IMR-90 (cell line): ENCODE data around the gene KLF12. TPM values are rescaled to one million over a fixed set of nuclear protein-coding genes. Genes with fewer than 3 reads are reported as not detected.

Source experiments
- ATAC-seq: fragments of 200-7000 bp; cut with Tn5 transposase; 2 replicates; pipeline ENCODE4 v1.9.1; 2020; ENCODE audit warnings: low read depth, mild to moderate bottlenecking, moderate library complexity
- BruUV-seq: library from RNA; stranded (reverse); fragments of 400-500 nt; replicated peaks from 2 replicates; lab custom pipeline; 2021; lab: Mats Ljungman, UMichigan
- CTCF ChIA-PET: fragments of 300-600 bp; formaldehyde crosslinking; extraction: SDS; loops from one replicate; lab custom pipeline; 2021; ENCODE audit warnings: antibody characterized with exemption; lab: Yijun Ruan, JAX
- POLR2A ChIA-PET: fragments of 300-600 bp; sonication (Branson Sonifier 250); formaldehyde crosslinking; loops from one replicate; lab custom pipeline; 2022; ENCODE audit warnings: antibody characterized with exemption; ENCODE audit not compliant: unreplicated experiment; lab: Charles Lee
- DNase-seq: peaks from one replicate; pipeline ENCODE4 v3.0.0; 2013
- H2AFZ ChIP-seq: replicated peaks from 2 replicates; pipeline ENCODE3; 2013; ENCODE audit warnings: low read length, mild to moderate bottlenecking; ENCODE audit not compliant: poor library complexity
- H2AK5ac ChIP-seq: 2 replicates; pipeline ENCODE4 v1.6.1; 2013; ENCODE audit warnings: low read depth, low read length, inconsistent platforms
- H2AK9ac ChIP-seq: replicated peaks from 2 replicates; pipeline ENCODE3; 2013; ENCODE audit warnings: mild to moderate bottlenecking, low read depth, low read length, moderate library complexity; ENCODE audit not compliant: poor library complexity
- H2BK120ac ChIP-seq: 2 replicates; pipeline ENCODE4 v1.6.1; 2013; ENCODE audit warnings: low read depth, low read length, inconsistent platforms
- H2BK15ac ChIP-seq: 3 replicates; pipeline ENCODE4 v1.6.1; 2013; ENCODE audit warnings: low read depth, low read length, inconsistent platforms
- H2BK20ac ChIP-seq: 2 replicates; pipeline ENCODE4 v1.6.1; 2013; ENCODE audit warnings: low read depth, mild to moderate bottlenecking, inconsistent platforms, low read length, moderate library complexity
- H2BK5ac ChIP-seq: 2 replicates; pipeline ENCODE4 v1.6.1; 2013; ENCODE audit warnings: mild to moderate bottlenecking, low read depth, low read length, inconsistent platforms; ENCODE audit not compliant: poor library complexity, severe bottlenecking
- H3K14ac ChIP-seq: replicated peaks from 2 replicates; pipeline ENCODE4 v1.6.1; 2013; ENCODE audit warnings: low read depth, low read length, inconsistent platforms
- H3K18ac ChIP-seq: 2 replicates; pipeline ENCODE4 v1.6.1; 2013; ENCODE audit warnings: low read depth, low read length, control low read depth
- H3K23ac ChIP-seq: 2 replicates; pipeline ENCODE4 v1.6.1; 2013; ENCODE audit warnings: low read depth, low read length, inconsistent platforms
- H3K27ac ChIP-seq: 2 replicates; pipeline ENCODE4 v1.5.1; 2013; ENCODE audit warnings: mild to moderate bottlenecking, control low read depth, low read length; ENCODE audit not compliant: insufficient read depth
- H3K27me3 ChIP-seq: 2 replicates; pipeline ENCODE4 v1.6.1; 2013; ENCODE audit warnings: low read length; ENCODE audit not compliant: control insufficient read depth, insufficient read depth
- H3K36me3 ChIP-seq: 2 replicates; pipeline ENCODE4 v1.6.1; 2013; ENCODE audit warnings: low read length, mixed read lengths; ENCODE audit not compliant: control insufficient read depth, insufficient read depth
- H3K4ac ChIP-seq: 2 replicates; pipeline ENCODE4 v1.6.1; 2013; ENCODE audit warnings: low read depth, low read length, inconsistent platforms
- H3K4me1 ChIP-seq: 2 replicates; pipeline ENCODE4 v1.6.1; 2013; ENCODE audit warnings: low read length, mixed read lengths; ENCODE audit not compliant: control insufficient read depth, insufficient read depth
- H3K4me2 ChIP-seq: 2 replicates; pipeline ENCODE4 v1.6.1; 2013; ENCODE audit warnings: low read depth, mild to moderate bottlenecking, control low read depth, low read length, moderate library complexity
- H3K4me3 ChIP-seq: 2 replicates; pipeline ENCODE4 v1.5.1; 2013; ENCODE audit warnings: low read depth, mild to moderate bottlenecking, control low read depth, low read length, moderate library complexity; ENCODE audit not compliant: insufficient read depth
- H3K56ac ChIP-seq: 2 replicates; pipeline ENCODE4 v1.6.1; 2013; ENCODE audit warnings: low read length, inconsistent platforms; ENCODE audit not compliant: insufficient read depth; ENCODE audit errors: extremely low read depth
- H3K79me1 ChIP-seq, 2 experiments: 2 replicates each; pipeline ENCODE4 v1.6.1; 2013; ENCODE audit warnings: low read length in 2 of 2, inconsistent platforms in 1 of 2, low read depth in 1 of 2
- H3K9ac ChIP-seq: 2 replicates; pipeline ENCODE4 v1.6.1; 2013; ENCODE audit warnings: low read depth, low read length, control low read depth
- H3K9me1 ChIP-seq: 2 replicates; pipeline ENCODE4 v1.6.1; 2013; ENCODE audit warnings: low read length, inconsistent platforms; ENCODE audit not compliant: insufficient read depth
- H3K9me3 ChIP-seq: 2 replicates; pipeline ENCODE4 v1.6.1; 2013; ENCODE audit warnings: low read length; ENCODE audit not compliant: control insufficient read depth, insufficient read depth
- H4K20me1 ChIP-seq: 2 replicates; pipeline ENCODE4 v1.6.1; 2013; ENCODE audit warnings: low read length, inconsistent platforms; ENCODE audit not compliant: insufficient read depth
- H4K5ac ChIP-seq: 2 replicates; pipeline ENCODE4 v1.6.1; 2013; ENCODE audit warnings: mild to moderate bottlenecking, low read depth, low read length, control low read depth
- H4K8ac ChIP-seq, 2 experiments: 2 replicates each; pipeline ENCODE4 v1.6.1; 2013; ENCODE audit warnings: low read depth in 2 of 2, low read length in 2 of 2, control low read depth in 1 of 2, inconsistent platforms in 1 of 2
- H4K91ac ChIP-seq: 2 replicates; pipeline ENCODE4 v1.6.1; 2013; ENCODE audit warnings: low read depth, low read length, inconsistent platforms; ENCODE audit not compliant: insufficient read depth
- BHLHE40 ChIP-seq: fragments of 150-350 bp; IDR thresholded peaks from 2 replicates; pipeline ENCODE4 v1.6.1; 2016; ENCODE audit warnings: mild to moderate bottlenecking, low read depth, low read length
- CEBPB ChIP-seq: IDR thresholded peaks from 2 replicates; pipeline ENCODE4 v1.6.1; 2012; ENCODE audit warnings: low read depth, low read length, improper control_type of control experiment
- CHD1 ChIP-seq: IDR thresholded peaks from 2 replicates; pipeline ENCODE4 v1.6.1; 2012; ENCODE audit warnings: low read depth, low read length, improper control_type of control experiment
- FOS ChIP-seq: fragments of 150-350 bp; IDR thresholded peaks from 2 replicates; pipeline ENCODE4 v1.6.1; 2016; ENCODE audit warnings: low read depth, low read length
- MAFK ChIP-seq: IDR thresholded peaks from 2 replicates; pipeline ENCODE4 v1.6.1; 2012; ENCODE audit warnings: low read depth, low read length, improper control_type of control experiment
- MXI1 ChIP-seq: IDR thresholded peaks from 2 replicates; pipeline ENCODE4 v1.6.1; 2012; ENCODE audit warnings: low read depth, mild to moderate bottlenecking, low read length, moderate library complexity, borderline replicate concordance
- NFE2L2 ChIP-seq: fragments of 150-350 bp; IDR thresholded peaks from 2 replicates; pipeline ENCODE4 v1.6.1; 2016; ENCODE audit warnings: low read depth, mild to moderate bottlenecking, low read length
- POLR2A ChIP-seq: IDR thresholded peaks from 2 replicates; pipeline ENCODE4 v1.6.1; 2012; ENCODE audit warnings: mild to moderate bottlenecking, low read depth, low read length
- RAD21 ChIP-seq: IDR thresholded peaks from 2 replicates; pipeline ENCODE4 v1.6.1; 2012; ENCODE audit warnings: low read length, improper control_type of control experiment
- RCOR1 ChIP-seq: IDR thresholded peaks from 2 replicates; pipeline ENCODE4 v1.6.1; 2012; ENCODE audit warnings: mild to moderate bottlenecking, low read length, improper control_type of control experiment; ENCODE audit not compliant: insufficient replicate concordance
- RFX5 ChIP-seq: IDR thresholded peaks from 2 replicates; pipeline ENCODE4 v1.8.0; 2012; ENCODE audit warnings: low read depth, mild to moderate bottlenecking, low read length, moderate library complexity
- SMC3 ChIP-seq: fragments of 150-350 bp; IDR thresholded peaks from 2 replicates; pipeline ENCODE4 v1.6.1; 2016; ENCODE audit warnings: low read depth, mild to moderate bottlenecking, antibody characterized with exemption, low read length, moderate library complexity
- WGBS, 2 experiments: methylation state at CpG; one replicate each; pipeline versions ENCODE4 v1.1.5 to v1.1.7; 2013; ENCODE audit warnings: missing lambda C conversion rate in 2 of 2; ENCODE audit not compliant: insufficient read length in 1 of 2; ENCODE audit errors: extremely low coverage in 2 of 2; 5-methylcytosine and 5-hydroxymethylcytosine counted together
- dilution Hi-C: fragments of 300-500 bp; cut with HindIII; formaldehyde crosslinking; loops from one replicate; pipeline ENCODE4 v1.14.3; 2018; ENCODE audit warnings: low sequenced_read_pairs; ENCODE audit not compliant: unreplicated experiment
- in situ Hi-C: fragments of 300-500 bp; cut with MboI; formaldehyde crosslinking; loops from 3 replicates; pipeline ENCODE4 v1.14.3; 2019; ENCODE audit warnings: low sequenced_read_pairs, inconsistent platforms, mixed read lengths
- intact Hi-C: fragments of 100-400 bp; cut with micrococcal nuclease; formaldehyde crosslinking; loops from 2 replicates; pipeline ENCODE4 v1.10.0; 2022
- polyA plus RNA-seq, 3 experiments: library from polyadenylated mRNA; depleted of rRNA; stranded (reverse); fragments of >200 nt; gene quantifications; 2 replicates each; pipeline ENCODE4 v1.2.3, GENCODE V29; 2012; ENCODE audit warnings: low replicate concordance in 1 of 3
- total RNA-seq: library from RNA; depleted of rRNA; stranded (reverse); fragments of >200 nt; gene quantifications from 2 replicates; pipeline ENCODE4 v1.2.3, GENCODE V29; 2012
- TF ChIP-seq, protein P1 (sequence below): fragments of 150-350 bp; IDR thresholded peaks from 2 replicates; pipeline ENCODE4 v1.6.1; 2016; ENCODE audit warnings: low read depth, mild to moderate bottlenecking, low read length, moderate library complexity, borderline replicate concordance
- TF ChIP-seq, protein P2 (sequence below): fragments of 150-350 bp; IDR thresholded peaks from 2 replicates; pipeline ENCODE4 v1.6.1; 2017; ENCODE audit warnings: mild to moderate bottlenecking, antibody characterized with exemption, low read length, low read depth
- TF ChIP-seq, protein P3 (sequence below): conservative IDR thresholded peaks from 2 replicates; pipeline ENCODE4 v1.5.1; 2012; ENCODE audit warnings: mild to moderate bottlenecking, low read depth, low read length, improper control_type of control experiment

The KLF12 gene
- total and polyA plus RNA-seq, 2 of the 4 experiments (the other 2 are of a cell fraction) = 8.8 to 44.8 TPM

DNA sequence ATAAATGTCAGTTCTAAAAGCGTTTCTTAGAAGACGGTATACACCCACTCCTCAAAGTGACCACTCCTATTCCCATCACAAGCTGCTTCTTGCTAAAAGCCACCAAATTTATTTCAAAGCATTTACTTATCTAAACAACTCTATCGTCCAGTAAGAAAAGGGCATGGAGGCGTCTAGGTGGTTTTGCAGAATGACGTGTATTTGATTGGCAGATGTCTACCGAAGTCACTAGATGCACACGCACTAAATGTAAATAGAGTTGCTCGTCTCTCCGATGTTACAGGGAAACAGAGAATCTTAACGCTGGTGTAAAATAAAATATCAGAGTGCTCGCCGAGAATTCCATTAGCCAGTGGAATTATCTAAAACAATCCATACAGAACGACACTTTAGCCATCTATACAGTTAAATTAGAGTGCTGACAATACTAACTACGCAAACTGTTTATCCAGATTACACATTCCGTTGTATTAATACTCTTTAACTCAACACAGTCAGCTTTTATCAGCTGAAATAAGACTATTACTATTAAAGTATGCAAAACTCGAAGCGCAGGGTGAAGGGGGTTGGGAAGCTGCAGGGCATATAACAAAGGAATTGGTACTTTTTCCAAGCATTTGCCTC, 1.9 kb downstream of the KLF12 start:
- ATAC-seq = no peak
- TSS peak; percentile 8 for BruUV-seq

More for the DNA sequence above, 1.9 kb downstream of the KLF12 start:
- Histone ChIP-seq H3K4me2 (peak overlapping the region; percentile 99), H4K8ac (peak overlapping the region; percentile 68 to 71; a peak in 3 of 4 replicates), H4K91ac (peak overlapping the region; percentile 76; the same call in 1 of the 2 replicates), H3K36me3 (no peaks in the 10 kb centered on the region), H3K14ac (peak overlapping the region; percentile 84), H3K4me1 (peaks cover 13% of the 10 kb centered on the region), H3K4me3 (peak overlapping the region; percentile 82), H3K23ac (peak overlapping the region; percentile 98), H3K56ac (peak overlapping the region; percentile 92), H2BK5ac (peak overlapping the region; percentile 88), H3K9ac (peak overlapping the region; percentile 92), H3K27ac (peak overlapping the region; percentile 95), H2AK5ac (no peak overlapping the region), H2BK15ac (no peak overlapping the region), H3K9me3 (no peaks in the 10 kb centered on the region), H2AK9ac (peak overlapping the region; percentile 94), H3K27me3 (no peaks in the 10 kb centered on the region), H2AFZ (peak overlapping the region; percentile 88), H4K5ac (peak overlapping the region; percentile 13; the same call in 1 of the 2 replicates), H4K20me1 (peaks cover 4% of the 10 kb centered on the region; the same call in 1 of the 2 replicates), H3K4ac (peak overlapping the region; percentile 91), H3K79me1 (peaks cover 3 to 61% of the 10 kb centered on the region in 2 experiments; a peak in 3 of 4 replicates), H2BK120ac (peak overlapping the region; percentile 86; the same call in 1 of the 2 replicates), H3K9me1 (peaks cover 4% of the 10 kb centered on the region), H2BK20ac (peak overlapping the region; percentile 42; the same call in 1 of the 2 replicates), H3K18ac (peak overlapping the region; percentile 84)
- peak; percentile 39 for DNase-seq
- in situ Hi-C loops (loop anchor here (25.0 kb wide), 1 partner anchor 1080 kb away; no protein-coding TSS in a partner anchor), intact Hi-C loops (loop anchor here (1.0 to 5.0 kb wide), 7 partner anchors 75 to 1125 kb away; no protein-coding TSS in a partner anchor), dilution Hi-C loops (no loop called here)
- ChIA-PET CTCF (interaction anchor here (0.6 to 1.2 kb wide), 3 partner anchors 28 to 302 kb away, joined by 3 to 4 read pairs (median 3); no protein-coding TSS in a partner anchor), POLR2A (no interaction called here)
- whole genome bisulfite sequencing, 2 experiments = no CpG with 5 or more reads among the region's 17 CpGs
- TF ChIP-seq, protein P1, sequence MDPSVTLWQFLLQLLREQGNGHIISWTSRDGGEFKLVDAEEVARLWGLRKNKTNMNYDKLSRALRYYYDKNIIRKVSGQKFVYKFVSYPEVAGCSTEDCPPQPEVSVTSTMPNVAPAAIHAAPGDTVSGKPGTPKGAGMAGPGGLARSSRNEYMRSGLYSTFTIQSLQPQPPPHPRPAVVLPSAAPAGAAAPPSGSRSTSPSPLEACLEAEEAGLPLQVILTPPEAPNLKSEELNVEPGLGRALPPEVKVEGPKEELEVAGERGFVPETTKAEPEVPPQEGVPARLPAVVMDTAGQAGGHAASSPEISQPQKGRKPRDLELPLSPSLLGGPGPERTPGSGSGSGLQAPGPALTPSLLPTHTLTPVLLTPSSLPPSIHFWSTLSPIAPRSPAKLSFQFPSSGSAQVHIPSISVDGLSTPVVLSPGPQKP = no peak
- TF ChIP-seq MXI1 (no peak), NFE2L2 (no peak), POLR2A (no peak), RFX5 (no peak), RAD21 (no peak), RCOR1 (no peak), CHD1 (no peak), CEBPB (no peak), FOS (no peak), MAFK (no peak), SMC3 (no peak), BHLHE40 (no peak)
- TF ChIP-seq, protein P2, sequence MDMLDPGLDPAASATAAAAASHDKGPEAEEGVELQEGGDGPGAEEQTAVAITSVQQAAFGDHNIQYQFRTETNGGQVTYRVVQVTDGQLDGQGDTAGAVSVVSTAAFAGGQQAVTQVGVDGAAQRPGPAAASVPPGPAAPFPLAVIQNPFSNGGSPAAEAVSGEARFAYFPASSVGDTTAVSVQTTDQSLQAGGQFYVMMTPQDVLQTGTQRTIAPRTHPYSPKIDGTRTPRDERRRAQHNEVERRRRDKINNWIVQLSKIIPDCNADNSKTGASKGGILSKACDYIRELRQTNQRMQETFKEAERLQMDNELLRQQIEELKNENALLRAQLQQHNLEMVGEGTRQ = no peak
- TF ChIP-seq, protein P3, sequence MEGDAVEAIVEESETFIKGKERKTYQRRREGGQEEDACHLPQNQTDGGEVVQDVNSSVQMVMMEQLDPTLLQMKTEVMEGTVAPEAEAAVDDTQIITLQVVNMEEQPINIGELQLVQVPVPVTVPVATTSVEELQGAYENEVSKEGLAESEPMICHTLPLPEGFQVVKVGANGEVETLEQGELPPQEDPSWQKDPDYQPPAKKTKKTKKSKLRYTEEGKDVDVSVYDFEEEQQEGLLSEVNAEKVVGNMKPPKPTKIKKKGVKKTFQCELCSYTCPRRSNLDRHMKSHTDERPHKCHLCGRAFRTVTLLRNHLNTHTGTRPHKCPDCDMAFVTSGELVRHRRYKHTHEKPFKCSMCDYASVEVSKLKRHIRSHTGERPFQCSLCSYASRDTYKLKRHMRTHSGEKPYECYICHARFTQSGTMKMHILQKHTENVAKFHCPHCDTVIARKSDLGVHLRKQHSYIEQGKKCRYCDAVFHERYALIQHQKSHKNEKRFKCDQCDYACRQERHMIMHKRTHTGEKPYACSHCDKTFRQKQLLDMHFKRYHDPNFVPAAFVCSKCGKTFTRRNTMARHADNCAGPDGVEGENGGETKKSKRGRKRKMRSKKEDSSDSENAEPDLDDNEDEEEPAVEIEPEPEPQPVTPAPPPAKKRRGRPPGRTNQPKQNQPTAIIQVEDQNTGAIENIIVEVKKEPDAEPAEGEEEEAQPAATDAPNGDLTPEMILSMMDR = no peak
